OCI-LY3 (cell line): ENCODE results near the gene SH3PXD2A.

Experiments used
- CTCF ChIP-seq: fragments of 200-600, 300-600 bp; sonication (generic); IDR thresholded peaks from 2 replicates; pipeline ENCODE4 v1.5.1; 2014; ENCODE audit warnings: antibody characterized with exemption, low read length, low read depth
- EZH2phosphoT487 ChIP-seq: fragments of 200-600 bp; shearing (Covaris generic); IDR thresholded peaks from 2 replicates; pipeline ENCODE4 v1.6.1; 2018; ENCODE audit warnings: antibody characterized with exemption, mixed run types, low read depth

- no peak for TF ChIP-seq CTCF
- TF ChIP-seq EZH2phosphoT487, result no peak
These were observed 197.3 kb downstream of the SH3PXD2A start for GRCh38 chr10:103658049-103658577.
